Measurements from ENCODE around the gene GLRX. TPM values are rescaled to one million over a fixed set of nuclear protein-coding genes. Genes with fewer than 3 reads are reported as not detected.

GLRX gene
- polyA plus RNA-seq, 1 of the 3 experiments (the other 2 are of a cell fraction): 40.0 TPM

GRCh38 chr5:95801532-95801931 is 21.0 kb downstream of the GLRX start:
- ChIA-PET CTCF (interaction anchor here (1.3 to 2.0 kb wide), 3 partner anchors 20 to 137 kb away, joined by 3 to 9 read pairs (median 4); no protein-coding TSS in a partner anchor), POLR2A (no interaction called here)
- Histone ChIP-seq H3F3A (replicated peaks; ENCODE audit: insufficient read depth) (peaks cover 5% of the 10 kb centered on the region), H3K9ac (no peak overlapping the region), H3K79me2 (ENCODE audit: insufficient read depth) (no peaks in the 10 kb centered on the region), H3K9me2 (no peaks in the 10 kb centered on the region), H3K27ac (ENCODE audit: low read depth in 2 of 2, low read length in 1 of 2) (no peak overlapping the region), H3K9me3 (no peaks in the 10 kb centered on the region), H3K27me3 (ENCODE audit: insufficient read depth) (no peaks in the 10 kb centered on the region), H3K4me2 (no peak overlapping the region), H4K20me1 (ENCODE audit: insufficient read depth) (no peaks in the 10 kb centered on the region), H3K4me1 (ENCODE audit: control insufficient read depth in 1 of 2, insufficient read depth in 2 of 2, low read depth in 1 of 2, low read length in 1 of 2) (peaks cover 0 to 2% of the 10 kb centered on the region in 2 experiments; a peak in 1 of 4 replicates), H2AFZ (ENCODE audit: low read depth) (no peak overlapping the region), H3K4me3 (ENCODE audit: low read depth in 2 of 2, low read length in 1 of 2) (no peak overlapping the region), H3K36me3 (replicated peaks in 1 of 2; ENCODE audit: control insufficient read depth in 1 of 2, insufficient read depth in 2 of 2, low read length in 1 of 2) (peaks cover under 1 to 6% of the 10 kb centered on the region in 2 experiments)
- 74% methylated on average over 2 of the region's 2 CpGs for WGBS (ENCODE audit: low lambda C conversion rate)
- DNase-seq: no peak
- TF ChIP-seq JUND (IDR thresholded peaks at IDR 0.05) (no peak), MAX (IDR thresholded peaks at IDR 0.05; ENCODE audit: low read depth) (no peak), EZH2phosphoT487 (IDR thresholded peaks at IDR 0.05; ENCODE audit: borderline replicate concordance, low read depth) (no peak), PBX3 (IDR thresholded peaks at IDR 0.05) (no peak), RCOR1 (IDR thresholded peaks at IDR 0.05; ENCODE audit: low read length) (no peak), FOXJ3 (CRISPR knock-in tag; IDR thresholded peaks at IDR 0.05) (no peak), CHD2 (IDR thresholded peaks at IDR 0.05; ENCODE audit: low read length, partially characterized antibody) (no peak), NRF1 (IDR thresholded peaks at IDR 0.05; ENCODE audit: low read depth, low read length) (no peak), MXI1 (IDR thresholded peaks at IDR 0.05; ENCODE audit: low read depth, low read length) (no peak), MEF2A (IDR thresholded peaks at IDR 0.05; ENCODE audit: borderline replicate concordance, low read depth) (no peak), SIN3A (IDR thresholded peaks at IDR 0.05; ENCODE audit: borderline replicate concordance, low read depth, low read length) (no peak), GABPA (IDR thresholded peaks at IDR 0.05; ENCODE audit: low read depth) (no peak)

DNA sequence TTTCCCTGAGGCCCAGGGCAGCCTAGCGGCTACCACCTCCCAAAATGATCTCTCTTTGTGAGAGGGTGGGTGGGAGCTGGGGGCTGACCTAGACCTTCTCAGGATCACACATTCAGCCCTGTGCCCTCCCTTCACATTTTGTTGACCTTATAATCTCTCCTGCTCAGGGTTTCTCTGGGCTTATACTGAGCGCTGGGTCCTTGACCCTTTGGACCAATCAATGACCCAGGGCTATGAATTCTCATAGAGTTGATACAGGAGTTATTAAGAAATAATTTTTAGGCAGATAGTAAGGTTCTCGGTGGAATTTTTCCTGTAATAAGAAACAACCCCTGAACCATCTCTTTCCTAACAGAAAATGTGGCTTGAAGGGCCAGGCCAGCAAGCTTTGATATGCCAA is 22.0 kb downstream of the GLRX start:
- H3K27ac ChIP-seq (ENCODE audit: low read depth in 2 of 2, low read length in 1 of 2): no peak overlapping the region
- H3K4me3 ChIP-seq (ENCODE audit: low read depth in 2 of 2, low read length in 1 of 2): no peak overlapping the region
- no peak overlapping the region for H2AFZ ChIP-seq (ENCODE audit: low read depth)
- 94% methylated on average over 3 of the region's 3 CpGs for WGBS (ENCODE audit: low lambda C conversion rate)
- H3K79me2 ChIP-seq (ENCODE audit: insufficient read depth): no peaks in the 10 kb centered on the region
- H3K9ac ChIP-seq: no peak overlapping the region
- H4K20me1 ChIP-seq (ENCODE audit: insufficient read depth): no peaks in the 10 kb centered on the region
- TF ChIP-seq CHD2 (IDR thresholded peaks at IDR 0.05; ENCODE audit: low read length, partially characterized antibody) (no peak), RXRA (IDR thresholded peaks at IDR 0.05; ENCODE audit: borderline replicate concordance, low read depth) (no peak), MAX (IDR thresholded peaks at IDR 0.05; ENCODE audit: low read depth) (no peak), MEF2A (IDR thresholded peaks at IDR 0.05; ENCODE audit: borderline replicate concordance, low read depth) (no peak)
- TF ChIP-seq, protein P1, sequence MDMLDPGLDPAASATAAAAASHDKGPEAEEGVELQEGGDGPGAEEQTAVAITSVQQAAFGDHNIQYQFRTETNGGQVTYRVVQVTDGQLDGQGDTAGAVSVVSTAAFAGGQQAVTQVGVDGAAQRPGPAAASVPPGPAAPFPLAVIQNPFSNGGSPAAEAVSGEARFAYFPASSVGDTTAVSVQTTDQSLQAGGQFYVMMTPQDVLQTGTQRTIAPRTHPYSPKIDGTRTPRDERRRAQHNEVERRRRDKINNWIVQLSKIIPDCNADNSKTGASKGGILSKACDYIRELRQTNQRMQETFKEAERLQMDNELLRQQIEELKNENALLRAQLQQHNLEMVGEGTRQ (IDR thresholded peaks at IDR 0.05; ENCODE audit: borderline replicate concordance, low read depth, low read length): no peak
- POLR2A ChIA-PET: no interaction called here
- H3K4me2 ChIP-seq: no peak overlapping the region
- H3K27me3 ChIP-seq (ENCODE audit: insufficient read depth): no peaks in the 10 kb centered on the region
- H3K4me1 ChIP-seq (ENCODE audit: control insufficient read depth in 1 of 2, insufficient read depth in 2 of 2, low read depth in 1 of 2, low read length in 1 of 2): peaks cover 0 to 2% of the 10 kb centered on the region in 2 experiments; a peak in 1 of 4 replicates
- CTCF ChIA-PET: interaction anchor here (1.0 to 2.0 kb wide), 2 partner anchors 19 kb away, joined by 3 to 9 read pairs; no protein-coding TSS in a partner anchor
- peaks cover 5% of the 10 kb centered on the region for H3F3A ChIP-seq (replicated peaks; ENCODE audit: insufficient read depth)
- no peak for DNase-seq
- H3K36me3 ChIP-seq (replicated peaks in 1 of 2; ENCODE audit: control insufficient read depth in 1 of 2, insufficient read depth in 2 of 2, low read length in 1 of 2): peaks cover 7 to 12% of the 10 kb centered on the region in 2 experiments
- H3K9me3 ChIP-seq: no peaks in the 10 kb centered on the region
- H3K9me2 ChIP-seq: no peaks in the 10 kb centered on the region

Measured in SK-N-SH (cell line).